Measurements from ENCODE around the gene PHYHIPL. TPM values are rescaled to one million over a fixed set of nuclear protein-coding genes. Genes with fewer than 3 reads are reported as not detected.

PHYHIPL gene
- total RNA-seq, 1 donor from 2014 or later, result not detected

DNA sequence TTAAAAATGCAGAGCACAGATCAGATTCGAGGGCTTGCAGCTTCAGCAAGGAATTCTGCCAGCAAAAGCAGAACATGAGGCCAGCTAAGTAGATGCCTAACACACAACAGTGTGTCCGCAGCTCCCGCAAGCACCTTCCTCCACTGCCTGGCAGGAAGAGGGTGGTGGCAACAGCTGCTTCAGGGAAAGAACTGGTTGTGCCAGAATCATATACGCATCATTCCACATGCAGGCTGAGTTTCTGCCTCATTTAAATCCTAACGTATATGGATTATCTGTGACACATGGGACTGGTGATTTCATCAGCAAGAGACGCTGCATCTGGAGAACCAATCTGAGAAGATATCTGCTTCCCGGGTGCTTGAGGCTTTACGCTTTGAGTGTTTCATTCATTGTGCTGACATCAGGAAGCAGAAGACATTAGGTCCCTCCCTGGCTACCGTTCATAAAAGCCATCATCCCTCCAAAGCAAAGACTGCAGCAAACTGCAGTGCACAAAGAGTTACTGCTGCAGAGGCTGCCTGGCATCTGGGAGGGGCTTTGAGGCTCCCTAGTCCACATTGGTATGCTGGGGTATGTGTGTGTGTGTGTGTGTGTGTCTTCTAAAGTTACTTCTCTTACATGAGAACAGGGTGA lies 107.1 kb downstream of the PHYHIPL start:
- H3K9me3 ChIP-seq, result no peaks in the 10 kb centered on the region
- DNase-seq (ENCODE audit: low spot score in 2 of 2), result no peak
- H3K4me1 ChIP-seq, result no peaks in the 10 kb centered on the region
- no peaks in the 10 kb centered on the region for H3K36me3 ChIP-seq
- intact Hi-C loops (cut with DNase I), result no loop called here
- H3K27ac ChIP-seq, result no peak overlapping the region
- TF ChIP-seq, protein P1, sequence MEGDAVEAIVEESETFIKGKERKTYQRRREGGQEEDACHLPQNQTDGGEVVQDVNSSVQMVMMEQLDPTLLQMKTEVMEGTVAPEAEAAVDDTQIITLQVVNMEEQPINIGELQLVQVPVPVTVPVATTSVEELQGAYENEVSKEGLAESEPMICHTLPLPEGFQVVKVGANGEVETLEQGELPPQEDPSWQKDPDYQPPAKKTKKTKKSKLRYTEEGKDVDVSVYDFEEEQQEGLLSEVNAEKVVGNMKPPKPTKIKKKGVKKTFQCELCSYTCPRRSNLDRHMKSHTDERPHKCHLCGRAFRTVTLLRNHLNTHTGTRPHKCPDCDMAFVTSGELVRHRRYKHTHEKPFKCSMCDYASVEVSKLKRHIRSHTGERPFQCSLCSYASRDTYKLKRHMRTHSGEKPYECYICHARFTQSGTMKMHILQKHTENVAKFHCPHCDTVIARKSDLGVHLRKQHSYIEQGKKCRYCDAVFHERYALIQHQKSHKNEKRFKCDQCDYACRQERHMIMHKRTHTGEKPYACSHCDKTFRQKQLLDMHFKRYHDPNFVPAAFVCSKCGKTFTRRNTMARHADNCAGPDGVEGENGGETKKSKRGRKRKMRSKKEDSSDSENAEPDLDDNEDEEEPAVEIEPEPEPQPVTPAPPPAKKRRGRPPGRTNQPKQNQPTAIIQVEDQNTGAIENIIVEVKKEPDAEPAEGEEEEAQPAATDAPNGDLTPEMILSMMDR (IDR thresholded peaks at IDR 0.05), result no peak
- H3K4me3 ChIP-seq, result no peak overlapping the region
- H3K27me3 ChIP-seq, result no peaks in the 10 kb centered on the region

DNA sequence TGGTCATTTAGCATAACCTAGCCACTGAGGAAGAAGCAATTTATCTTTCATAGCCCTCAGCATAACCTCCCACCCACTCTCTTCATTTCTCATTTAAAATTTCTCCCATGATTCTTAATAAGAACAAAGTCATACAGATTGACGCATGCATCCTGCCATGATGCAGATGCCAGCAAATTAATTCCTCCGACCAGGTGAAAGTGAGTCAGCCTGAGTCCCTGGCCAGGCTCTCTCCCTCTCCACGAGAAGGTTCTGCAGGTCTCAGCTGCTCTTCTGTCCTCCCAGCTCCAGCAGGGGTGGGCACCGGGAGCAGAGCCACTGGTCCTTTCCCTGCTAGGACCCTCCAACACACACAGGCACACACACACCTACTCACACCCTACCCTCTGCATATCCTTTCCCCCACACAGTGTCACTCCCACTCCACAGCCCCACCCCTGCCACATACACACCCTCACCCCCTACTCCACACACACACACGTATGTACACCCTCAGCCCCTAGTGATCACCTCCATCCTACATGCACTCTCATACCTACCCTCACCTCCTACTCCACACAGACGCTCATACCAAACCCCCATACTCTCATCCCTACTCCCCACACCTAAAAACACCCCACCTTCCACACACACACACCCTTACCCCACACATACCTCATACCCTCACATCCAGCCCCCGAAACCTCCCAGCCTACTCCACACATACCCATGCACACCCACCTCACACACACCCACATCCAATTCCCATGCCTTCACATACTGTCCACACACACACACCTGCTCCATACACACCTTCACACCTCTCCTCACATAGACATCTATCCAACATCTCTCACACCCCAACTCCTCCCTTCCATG lies 107.9 kb downstream of the PHYHIPL start:
- H3K27ac ChIP-seq, result no peak overlapping the region
- intact Hi-C loops (cut with DNase I), result no loop called here
- H3K4me3 ChIP-seq, result no peak overlapping the region
- H3K9me3 ChIP-seq, result no peaks in the 10 kb centered on the region
- DNase-seq (ENCODE audit: low spot score in 2 of 2), result no peak
- no peaks in the 10 kb centered on the region for H3K36me3 ChIP-seq
- no peaks in the 10 kb centered on the region for H3K27me3 ChIP-seq
- H3K4me1 ChIP-seq, result no peaks in the 10 kb centered on the region
- TF ChIP-seq, protein P1 (IDR thresholded peaks at IDR 0.05), result no peak

DNA sequence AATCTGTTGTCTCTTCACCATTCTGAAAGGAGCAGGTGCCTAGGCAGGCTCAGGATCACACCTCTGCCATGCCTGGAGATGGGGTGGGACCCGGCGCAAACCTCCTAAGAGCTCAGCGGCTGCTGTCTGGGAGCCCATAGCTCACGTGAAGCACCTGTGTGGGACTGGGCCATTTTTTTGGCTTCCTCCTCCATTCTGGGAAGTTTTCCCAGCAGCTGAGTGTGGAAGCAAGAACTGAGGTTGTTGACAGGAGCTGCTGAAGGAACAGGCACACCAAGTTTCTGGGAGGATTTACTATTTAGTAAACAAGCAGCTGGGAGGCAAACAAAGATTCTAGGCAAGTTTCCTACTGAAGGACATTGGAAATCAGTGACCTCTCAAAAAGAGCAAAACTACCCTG lies 108.6 kb downstream of the PHYHIPL start:
- Histone ChIP-seq H3K27ac (no peak overlapping the region), H3K4me1 (no peaks in the 10 kb centered on the region), H3K9me3 (no peaks in the 10 kb centered on the region), H3K27me3 (no peaks in the 10 kb centered on the region), H3K4me3 (no peak overlapping the region), H3K36me3 (no peaks in the 10 kb centered on the region)
- DNase-seq (ENCODE audit: low spot score in 2 of 2), result no peak
- intact Hi-C loops (cut with DNase I), result no loop called here
- TF ChIP-seq, protein P1 (IDR thresholded peaks at IDR 0.05), result no peak

DNA sequence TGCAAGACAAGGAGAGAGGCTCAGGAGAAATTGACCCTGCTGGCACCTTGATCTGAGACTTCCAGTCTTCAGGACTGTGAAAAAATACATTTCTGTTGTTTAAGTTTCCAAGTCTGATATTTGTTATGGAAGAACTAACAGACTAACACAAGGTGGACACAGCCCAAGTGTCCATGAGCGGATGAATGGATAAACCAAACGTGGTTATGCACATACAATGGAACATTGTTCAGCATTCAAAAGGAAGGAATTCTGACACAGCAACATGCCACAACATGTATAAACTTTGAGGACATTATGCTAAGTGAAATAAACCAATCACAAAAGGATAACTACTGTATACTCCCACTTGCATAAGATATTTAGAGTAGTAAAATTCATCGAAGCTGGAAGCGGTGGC lies 109.4 kb downstream of the PHYHIPL start:
- Histone ChIP-seq H3K9me3 (no peaks in the 10 kb centered on the region), H3K27me3 (no peaks in the 10 kb centered on the region), H3K4me3 (no peak overlapping the region), H3K27ac (no peak overlapping the region), H3K4me1 (no peaks in the 10 kb centered on the region), H3K36me3 (no peaks in the 10 kb centered on the region)
- TF ChIP-seq, protein P1 (IDR thresholded peaks at IDR 0.05), result no peak
- intact Hi-C loops (cut with DNase I), result no loop called here
- no peak for DNase-seq (ENCODE audit: low spot score in 2 of 2)

DNA sequence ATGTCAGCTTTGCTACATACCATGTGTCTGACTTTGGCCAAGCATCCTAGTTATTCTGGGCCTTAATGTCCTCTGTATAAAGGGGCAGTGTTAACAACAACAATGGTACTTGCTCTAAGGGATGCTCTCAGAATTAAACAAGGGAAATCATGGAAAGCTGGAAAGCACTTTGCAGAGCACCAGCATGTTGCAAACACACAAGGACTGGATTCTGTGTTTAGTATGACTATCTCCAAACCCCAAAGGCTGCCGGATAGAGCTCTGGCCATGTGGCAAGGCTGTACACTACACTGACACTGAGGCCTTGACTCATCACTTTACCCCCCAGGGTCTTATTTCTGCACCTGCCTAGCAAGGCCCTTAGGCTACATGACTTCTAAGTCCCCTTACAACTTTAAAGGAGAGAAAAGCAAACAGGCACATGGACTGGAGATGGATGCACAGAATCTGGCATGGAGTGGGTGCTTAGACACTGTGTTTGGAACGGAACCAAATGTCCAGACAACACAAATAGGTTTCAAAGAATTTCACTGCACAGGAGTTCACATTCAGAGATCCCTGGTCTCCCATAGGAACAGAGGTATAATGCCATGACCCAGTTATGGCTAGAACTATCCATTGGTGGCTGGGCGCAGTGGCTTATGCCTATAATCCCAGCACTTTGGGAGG lies 111.3 kb downstream of the PHYHIPL start:
- DNase-seq (ENCODE audit: low spot score in 2 of 2), result no peak
- TF ChIP-seq, protein P1 (IDR thresholded peaks at IDR 0.05), result no peak
- H3K36me3 ChIP-seq, result no peaks in the 10 kb centered on the region
- intact Hi-C loops (cut with DNase I), result no loop called here
- no peaks in the 10 kb centered on the region for H3K9me3 ChIP-seq
- H3K27ac ChIP-seq, result no peak overlapping the region
- H3K27me3 ChIP-seq, result no peaks in the 10 kb centered on the region
- H3K4me1 ChIP-seq, result no peaks in the 10 kb centered on the region
- H3K4me3 ChIP-seq, result no peak overlapping the region

Measured in ascending aorta (tissue), 2 donors.